Measurements from ENCODE around the gene FANCM. TPM values are rescaled to one million over a fixed set of nuclear protein-coding genes. Genes with fewer than 3 reads are reported as not detected.

The FANCM gene
- polyA plus RNA-seq, 1 donor from 2014 or later, result 5.0 TPM

DNA sequence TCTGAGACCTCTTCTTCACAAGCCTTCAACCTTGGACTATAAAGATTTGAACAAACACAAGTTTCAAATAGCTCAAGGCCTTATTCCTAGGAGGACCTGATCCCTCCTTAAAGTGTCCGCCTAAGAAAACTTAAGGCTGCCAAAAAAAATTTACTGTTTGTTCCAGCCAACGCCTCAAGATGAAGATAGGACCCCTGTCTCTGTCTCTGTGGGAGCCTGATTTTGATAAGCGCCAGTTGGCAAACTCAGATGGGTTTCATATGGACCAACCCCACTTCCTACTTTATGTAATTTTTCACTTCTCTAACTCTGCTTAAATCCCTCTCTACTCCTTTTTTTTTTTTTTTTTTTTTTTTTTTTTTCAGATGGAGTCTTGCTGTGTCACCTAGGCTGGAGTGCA lies 12.5 kb upstream of the FANCM start:
- Histone ChIP-seq H3K27me3 (ENCODE audit: insufficient read depth, low read depth, low read length) (no peaks in the 10 kb centered on the region), H3K4me3 (ENCODE audit: low read length) (no peak overlapping the region), H3K4me2 (ENCODE audit: low read length) (no peak overlapping the region), H4K20me1 (ENCODE audit: insufficient read depth) (no peaks in the 10 kb centered on the region), H3K9ac (ENCODE audit: low read length) (no peak overlapping the region), H3K9me2 (ENCODE audit: insufficient read depth, low read length) (no peaks in the 10 kb centered on the region), H3F3A (ENCODE audit: insufficient read depth, low read length, poor library complexity, severe bottlenecking) (no peaks in the 10 kb centered on the region), H3K27ac (ENCODE audit: low read length) (no peak overlapping the region), H2AFZ (ENCODE audit: low read depth, low read length) (no peak overlapping the region), H3K9me3 (ENCODE audit: low read length) (no peaks in the 10 kb centered on the region), H3K36me3 (ENCODE audit: insufficient read depth, low read length) (no peaks in the 10 kb centered on the region), H3K79me2 (replicated peaks; ENCODE audit: insufficient read depth, low read length) (no peaks in the 10 kb centered on the region)
- TF ChIP-seq SMC3 (conservative IDR thresholded peaks at IDR 0.05; ENCODE audit: poor library complexity) (no peak), MXI1 (conservative IDR thresholded peaks at IDR 0.05; ENCODE audit: poor library complexity, severe bottlenecking) (no peak), EZH2 (IDR thresholded peaks at IDR 0.05; ENCODE audit: borderline replicate concordance, insufficient read depth, low read length, poor library complexity, severe bottlenecking) (no peak), POLR2AphosphoS5 (IDR thresholded peaks at IDR 0.05) (no peak), EP300 (conservative IDR thresholded peaks at IDR 0.05; ENCODE audit: poor library complexity, severe bottlenecking) (no peak), TAF1 (IDR thresholded peaks at IDR 0.05; ENCODE audit: low read depth) (no peak), RAD21 (conservative IDR thresholded peaks at IDR 0.05) (no peak)
- TF ChIP-seq, protein P1, sequence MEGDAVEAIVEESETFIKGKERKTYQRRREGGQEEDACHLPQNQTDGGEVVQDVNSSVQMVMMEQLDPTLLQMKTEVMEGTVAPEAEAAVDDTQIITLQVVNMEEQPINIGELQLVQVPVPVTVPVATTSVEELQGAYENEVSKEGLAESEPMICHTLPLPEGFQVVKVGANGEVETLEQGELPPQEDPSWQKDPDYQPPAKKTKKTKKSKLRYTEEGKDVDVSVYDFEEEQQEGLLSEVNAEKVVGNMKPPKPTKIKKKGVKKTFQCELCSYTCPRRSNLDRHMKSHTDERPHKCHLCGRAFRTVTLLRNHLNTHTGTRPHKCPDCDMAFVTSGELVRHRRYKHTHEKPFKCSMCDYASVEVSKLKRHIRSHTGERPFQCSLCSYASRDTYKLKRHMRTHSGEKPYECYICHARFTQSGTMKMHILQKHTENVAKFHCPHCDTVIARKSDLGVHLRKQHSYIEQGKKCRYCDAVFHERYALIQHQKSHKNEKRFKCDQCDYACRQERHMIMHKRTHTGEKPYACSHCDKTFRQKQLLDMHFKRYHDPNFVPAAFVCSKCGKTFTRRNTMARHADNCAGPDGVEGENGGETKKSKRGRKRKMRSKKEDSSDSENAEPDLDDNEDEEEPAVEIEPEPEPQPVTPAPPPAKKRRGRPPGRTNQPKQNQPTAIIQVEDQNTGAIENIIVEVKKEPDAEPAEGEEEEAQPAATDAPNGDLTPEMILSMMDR (IDR thresholded peaks at IDR 0.05; ENCODE audit: poor library complexity, severe bottlenecking), result no peak
- TF ChIP-seq, protein P2, sequence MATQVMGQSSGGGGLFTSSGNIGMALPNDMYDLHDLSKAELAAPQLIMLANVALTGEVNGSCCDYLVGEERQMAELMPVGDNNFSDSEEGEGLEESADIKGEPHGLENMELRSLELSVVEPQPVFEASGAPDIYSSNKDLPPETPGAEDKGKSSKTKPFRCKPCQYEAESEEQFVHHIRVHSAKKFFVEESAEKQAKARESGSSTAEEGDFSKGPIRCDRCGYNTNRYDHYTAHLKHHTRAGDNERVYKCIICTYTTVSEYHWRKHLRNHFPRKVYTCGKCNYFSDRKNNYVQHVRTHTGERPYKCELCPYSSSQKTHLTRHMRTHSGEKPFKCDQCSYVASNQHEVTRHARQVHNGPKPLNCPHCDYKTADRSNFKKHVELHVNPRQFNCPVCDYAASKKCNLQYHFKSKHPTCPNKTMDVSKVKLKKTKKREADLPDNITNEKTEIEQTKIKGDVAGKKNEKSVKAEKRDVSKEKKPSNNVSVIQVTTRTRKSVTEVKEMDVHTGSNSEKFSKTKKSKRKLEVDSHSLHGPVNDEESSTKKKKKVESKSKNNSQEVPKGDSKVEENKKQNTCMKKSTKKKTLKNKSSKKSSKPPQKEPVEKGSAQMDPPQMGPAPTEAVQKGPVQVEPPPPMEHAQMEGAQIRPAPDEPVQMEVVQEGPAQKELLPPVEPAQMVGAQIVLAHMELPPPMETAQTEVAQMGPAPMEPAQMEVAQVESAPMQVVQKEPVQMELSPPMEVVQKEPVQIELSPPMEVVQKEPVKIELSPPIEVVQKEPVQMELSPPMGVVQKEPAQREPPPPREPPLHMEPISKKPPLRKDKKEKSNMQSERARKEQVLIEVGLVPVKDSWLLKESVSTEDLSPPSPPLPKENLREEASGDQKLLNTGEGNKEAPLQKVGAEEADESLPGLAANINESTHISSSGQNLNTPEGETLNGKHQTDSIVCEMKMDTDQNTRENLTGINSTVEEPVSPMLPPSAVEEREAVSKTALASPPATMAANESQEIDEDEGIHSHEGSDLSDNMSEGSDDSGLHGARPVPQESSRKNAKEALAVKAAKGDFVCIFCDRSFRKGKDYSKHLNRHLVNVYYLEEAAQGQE (IDR thresholded peaks at IDR 0.05; ENCODE audit: borderline replicate concordance), result no peak

DNA sequence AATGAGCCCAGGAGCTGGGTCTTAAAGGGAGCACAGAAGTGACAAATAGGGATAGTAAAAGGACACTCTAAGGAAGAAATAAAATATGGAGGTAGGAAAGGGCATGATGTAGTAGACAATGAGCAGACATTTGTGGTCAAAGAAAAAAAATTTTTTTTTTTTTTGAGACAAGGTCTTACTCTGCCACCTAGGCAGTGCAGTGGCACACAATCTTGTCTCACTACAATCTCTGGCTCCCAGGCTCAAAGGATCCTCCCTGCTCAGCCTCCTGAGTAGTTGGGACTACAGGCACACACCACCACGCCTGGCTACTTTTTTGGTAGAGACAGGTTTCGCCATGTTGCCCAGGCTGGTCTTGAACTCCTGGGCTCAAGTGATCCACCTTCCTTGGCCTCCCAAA lies 10.0 kb upstream of the FANCM start:
- no peaks in the 10 kb centered on the region for H3F3A ChIP-seq (ENCODE audit: insufficient read depth, low read length, poor library complexity, severe bottlenecking)
- H3K36me3 ChIP-seq (ENCODE audit: insufficient read depth, low read length), result no peaks in the 10 kb centered on the region
- no peaks in the 10 kb centered on the region for H4K20me1 ChIP-seq (ENCODE audit: insufficient read depth)
- no peak overlapping the region for H3K4me2 ChIP-seq (ENCODE audit: low read length)
- H2AFZ ChIP-seq (ENCODE audit: low read depth, low read length), result no peak overlapping the region
- H3K27me3 ChIP-seq (ENCODE audit: insufficient read depth, low read depth, low read length), result no peaks in the 10 kb centered on the region
- H3K4me3 ChIP-seq (ENCODE audit: low read length), result no peak overlapping the region
- no peaks in the 10 kb centered on the region for H3K79me2 ChIP-seq (replicated peaks; ENCODE audit: insufficient read depth, low read length)
- H3K27ac ChIP-seq (ENCODE audit: low read length), result no peak overlapping the region
- H3K9ac ChIP-seq (ENCODE audit: low read length), result no peak overlapping the region
- TF ChIP-seq, protein P1 (IDR thresholded peaks at IDR 0.05; ENCODE audit: poor library complexity, severe bottlenecking), result no peak
- TF ChIP-seq EP300 (conservative IDR thresholded peaks at IDR 0.05; ENCODE audit: poor library complexity, severe bottlenecking) (no peak), MXI1 (conservative IDR thresholded peaks at IDR 0.05; ENCODE audit: poor library complexity, severe bottlenecking) (no peak), EZH2 (IDR thresholded peaks at IDR 0.05; ENCODE audit: borderline replicate concordance, insufficient read depth, low read length, poor library complexity, severe bottlenecking) (no peak)
- H3K9me2 ChIP-seq (ENCODE audit: insufficient read depth, low read length), result no peaks in the 10 kb centered on the region
- no peaks in the 10 kb centered on the region for H3K9me3 ChIP-seq (ENCODE audit: low read length)
